B cell (primary cell): ENCODE measurements around the gene MAGI2. TPM values are rescaled to one million over a fixed set of nuclear protein-coding genes. Genes with fewer than 3 reads are reported as not detected.

Experiments
- ATAC-seq: fragments of 200-7000 bp; cut with Tn5 transposase; one replicate; pipeline ENCODE4 v1.10.0; 2021; ENCODE audit warnings: low read depth, mild to moderate bottlenecking, moderate number of reproducible peaks, moderate library complexity
- CTCF ChIA-PET: fragments of 350-600 bp; sonication (Branson Sonifier 250); formaldehyde crosslinking; loops from one replicate; lab custom pipeline; 2021; ENCODE audit warnings: antibody characterized with exemption, inconsistent platforms; lab: Charles Lee
- POLR2A ChIA-PET: fragments of 350-600 bp; sonication (Branson Sonifier 250); formaldehyde crosslinking; loops from one replicate; lab custom pipeline; 2021; ENCODE audit warnings: antibody characterized with exemption; lab: Charles Lee
- DNase-seq: peaks from one replicate; pipeline ENCODE4 v3.0.0; 2013
- H2AFZ ChIP-seq: 2 replicates; pipeline ENCODE4 v1.6.1; 2012; ENCODE audit warnings: mild to moderate bottlenecking, low read depth, low read length; ENCODE audit not compliant: insufficient read depth, poor library complexity, severe bottlenecking
- H3K27ac ChIP-seq, 2 donors: 1 replicate in 1 of 2; 2 replicates in 1 of 2; pipeline ENCODE4 v1.5.1; 2012 to 2013; ENCODE audit warnings: low read length in 2 of 2, mild to moderate bottlenecking in 2 of 2, moderate library complexity in 1 of 2
- H3K27me3 ChIP-seq, 4 experiments: fragments of 200-600 bp in 1 of 4; sonication (generic) in 1 of 4; replicated peaks in 1 of 4; 1 replicate in 2 of 4; 2 replicates in 2 of 4; pipeline versions ENCODE4 v1.6.1 to v1.7.0; 2013 to 2016; ENCODE audit warnings: low read length in 3 of 4, mild to moderate bottlenecking in 2 of 4, mixed read lengths in 1 of 4, moderate library complexity in 1 of 4; ENCODE audit not compliant: insufficient read depth in 4 of 4, control insufficient read depth in 3 of 4; ENCODE audit errors: control extremely low read depth in 1 of 4
- H3K36me3 ChIP-seq, 2 experiments: replicated peaks in 1 of 2; 1 replicate in 1 of 2; 2 replicates in 1 of 2; pipeline versions ENCODE4 v1.6.1 to v1.7.1; 2013; ENCODE audit warnings: low read length in 1 of 2; ENCODE audit not compliant: insufficient read depth in 2 of 2, control insufficient read depth in 1 of 2; ENCODE audit errors: control extremely low read depth in 1 of 2, extremely low read depth in 1 of 2
- H3K4me1 ChIP-seq, 2 donors: fragments of 200-600 bp in 1 of 2; sonication (generic) in 1 of 2; 1 replicate in 1 of 2; 2 replicates in 1 of 2; pipeline versions ENCODE4 v1.5.1 to v1.6.1; 2013 to 2017; ENCODE audit warnings: low read length in 2 of 2; ENCODE audit not compliant: control insufficient read depth in 2 of 2, insufficient read depth in 2 of 2
- H3K4me2 ChIP-seq: replicated peaks from 2 replicates; pipeline ENCODE3; 2012; ENCODE audit warnings: mild to moderate bottlenecking, low read depth, low read length; ENCODE audit not compliant: poor library complexity, severe bottlenecking
- H3K4me3 ChIP-seq, 5 experiments: fragments of 200-600 bp in 1 of 5; sonication (generic) in 1 of 5; 1 replicate in 3 of 5; 2 replicates in 2 of 5; pipeline versions ENCODE4 v1.5.1 to v1.7.0; 2011 to 2016; ENCODE audit warnings: low read length in 4 of 5, mild to moderate bottlenecking in 4 of 5, low read depth in 2 of 5, control low read depth in 1 of 5, moderate library complexity in 1 of 5; ENCODE audit not compliant: insufficient read depth in 1 of 5; ENCODE audit errors: control extremely low read depth in 1 of 5, extremely low read depth in 1 of 5
- H3K79me2 ChIP-seq: fragments of 200-600 bp; sonication (generic); one replicate; pipeline ENCODE4 v1.6.0; 2016; ENCODE audit warnings: low read length; ENCODE audit not compliant: control insufficient read depth, insufficient read depth
- H3K9ac ChIP-seq: fragments of 200-600 bp; sonication (generic); 2 replicates; pipeline ENCODE4 v1.6.1; 2017; ENCODE audit warnings: mild to moderate bottlenecking, low read length, moderate library complexity
- H3K9me3 ChIP-seq, 3 donors: one replicate each; pipeline versions ENCODE4 v1.6.1 to v1.7.1; 2013; ENCODE audit warnings: low read length in 2 of 3; ENCODE audit not compliant: control insufficient read depth in 2 of 3, insufficient read depth in 1 of 3; ENCODE audit errors: control extremely low read depth in 1 of 3
- H4K20me1 ChIP-seq: 2 replicates; pipeline ENCODE4 v1.6.0; 2012; ENCODE audit warnings: mild to moderate bottlenecking, low read length; ENCODE audit not compliant: insufficient read depth, control insufficient read depth, poor library complexity, severe bottlenecking
- H3K27ac Mint-ChIP-seq: one replicate; pipeline ENCODE4 v1.8.0; 2021; ENCODE audit warnings: mixed read lengths
- H3K27me3 Mint-ChIP-seq: one replicate; pipeline ENCODE4 v1.8.0; 2021; ENCODE audit warnings: mixed read lengths
- H3K4me1 Mint-ChIP-seq: one replicate; pipeline ENCODE4 v1.8.0; 2021; ENCODE audit warnings: mixed read lengths
- H3K4me3 Mint-ChIP-seq: one replicate; pipeline ENCODE4 v1.8.0; 2021; ENCODE audit warnings: mixed read lengths
- H3K9me3 Mint-ChIP-seq: one replicate; pipeline ENCODE4 v1.8.0; 2022; ENCODE audit warnings: mixed read lengths; ENCODE audit not compliant: insufficient read depth
- EZH2 ChIP-seq: IDR thresholded peaks from 2 replicates; pipeline ENCODE4 v1.6.1; 2012; ENCODE audit warnings: borderline replicate concordance, low read depth, mild to moderate bottlenecking, moderate library complexity, low read length; ENCODE audit not compliant: insufficient read depth, poor library complexity, severe bottlenecking
- WGBS: methylation state at CpG from one replicate; pipeline ENCODE4 v1.1.5; 2013; ENCODE audit warnings: missing lambda C conversion rate; ENCODE audit not compliant: insufficient coverage; 5-methylcytosine and 5-hydroxymethylcytosine counted together
- intact Hi-C: fragments of 100-400 bp; cut with micrococcal nuclease; formaldehyde crosslinking; loops from one replicate; pipeline ENCODE4 v1.10.0; 2022
- polyA plus RNA-seq: library from polyadenylated mRNA; depleted of rRNA; stranded (reverse); fragments of >200 nt; gene quantifications from 2 replicates; pipeline ENCODE4 v1.2.3, GENCODE V29; 2012
- total RNA-seq, 2 donors: library from RNA; stranded (reverse); fragments of 120-200 nt in 1 of 2; gene quantifications; 1 replicate in 1 of 2; 2 replicates in 1 of 2; pipeline versions ENCODE4 v1.2.3 to v1.2.4, GENCODE V29; 2013 to 2022
- TF ChIP-seq, protein P1 (sequence below): fragments of 200-600 bp; IDR thresholded peaks from one replicate; pipeline ENCODE4 v1.8.0; 2022; ENCODE audit warnings: antibody characterized with exemption, mild to moderate bottlenecking

Gene MAGI2
- total and polyA plus RNA-seq, 2 donors (not counting 1 experiment from before 2014, with no cell fraction given), result 0.16 to 0.64 TPM

GRCh38 chr7:78346827-78347226, 1106.6 kb downstream of the MAGI2 start:
- H3K9me3 Mint-ChIP-seq, result no peaks in the 10 kb centered on the region
- Histone ChIP-seq H2AFZ (no peak overlapping the region), H3K27ac (no peak overlapping the region), H3K4me2 (no peak overlapping the region), H3K4me1 (no peaks in the 10 kb centered on the region), H3K27me3 (no peaks in the 10 kb centered on the region), H3K9me3 (no peaks in the 10 kb centered on the region), H3K9ac (no peak overlapping the region), H3K4me3 (no peak overlapping the region), H3K36me3 (no peaks in the 10 kb centered on the region), H4K20me1 (no peaks in the 10 kb centered on the region), H3K79me2 (no peaks in the 10 kb centered on the region)
- H3K27me3 Mint-ChIP-seq, result no peaks in the 10 kb centered on the region
- DNase-seq (no peak), ATAC-seq (no peak)
- intact Hi-C loops, result no loop called here
- H3K4me3 Mint-ChIP-seq, result no peak overlapping the region
- 100% methylated on average over 3 of the region's 4 CpGs for WGBS
- ChIA-PET CTCF (no interaction called here), POLR2A (no interaction called here)
- no peaks in the 10 kb centered on the region for H3K4me1 Mint-ChIP-seq
- TF ChIP-seq EZH2, result no peak
- TF ChIP-seq, protein P1, sequence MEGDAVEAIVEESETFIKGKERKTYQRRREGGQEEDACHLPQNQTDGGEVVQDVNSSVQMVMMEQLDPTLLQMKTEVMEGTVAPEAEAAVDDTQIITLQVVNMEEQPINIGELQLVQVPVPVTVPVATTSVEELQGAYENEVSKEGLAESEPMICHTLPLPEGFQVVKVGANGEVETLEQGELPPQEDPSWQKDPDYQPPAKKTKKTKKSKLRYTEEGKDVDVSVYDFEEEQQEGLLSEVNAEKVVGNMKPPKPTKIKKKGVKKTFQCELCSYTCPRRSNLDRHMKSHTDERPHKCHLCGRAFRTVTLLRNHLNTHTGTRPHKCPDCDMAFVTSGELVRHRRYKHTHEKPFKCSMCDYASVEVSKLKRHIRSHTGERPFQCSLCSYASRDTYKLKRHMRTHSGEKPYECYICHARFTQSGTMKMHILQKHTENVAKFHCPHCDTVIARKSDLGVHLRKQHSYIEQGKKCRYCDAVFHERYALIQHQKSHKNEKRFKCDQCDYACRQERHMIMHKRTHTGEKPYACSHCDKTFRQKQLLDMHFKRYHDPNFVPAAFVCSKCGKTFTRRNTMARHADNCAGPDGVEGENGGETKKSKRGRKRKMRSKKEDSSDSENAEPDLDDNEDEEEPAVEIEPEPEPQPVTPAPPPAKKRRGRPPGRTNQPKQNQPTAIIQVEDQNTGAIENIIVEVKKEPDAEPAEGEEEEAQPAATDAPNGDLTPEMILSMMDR, result no peak
- H3K27ac Mint-ChIP-seq, result no peak overlapping the region

DNA sequence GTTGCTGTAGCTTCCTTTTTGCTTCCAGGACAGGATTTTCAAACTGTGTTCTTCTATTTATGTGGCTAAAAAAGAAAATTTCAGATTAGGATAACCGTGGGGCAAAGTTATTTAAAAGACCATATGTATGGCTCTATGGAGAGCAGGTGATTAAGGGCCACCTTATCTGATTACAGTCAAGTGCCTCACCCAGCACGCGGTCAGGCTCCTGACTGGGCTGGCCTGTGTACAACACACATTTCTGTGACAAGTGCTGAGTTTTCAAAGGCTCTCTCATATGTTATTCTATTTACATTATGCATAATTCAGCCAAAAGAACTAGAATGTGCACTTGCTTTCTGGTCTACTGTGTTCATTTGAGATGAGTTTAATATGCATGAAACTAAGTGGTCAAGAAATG, 1107.5 kb downstream of the MAGI2 start:
- H3K27ac Mint-ChIP-seq, result no peak overlapping the region
- ChIA-PET CTCF (no interaction called here), POLR2A (no interaction called here)
- H3K4me3 Mint-ChIP-seq, result no peak overlapping the region
- H2AFZ ChIP-seq, result no peak overlapping the region
- H3K9ac ChIP-seq, result no peak overlapping the region
- ATAC-seq (no peak), DNase-seq (no peak)
- no peaks in the 10 kb centered on the region for H3K4me1 ChIP-seq
- H3K79me2 ChIP-seq, result no peaks in the 10 kb centered on the region
- H3K4me1 Mint-ChIP-seq, result no peaks in the 10 kb centered on the region
- intact Hi-C loops, result no loop called here
- H3K4me2 ChIP-seq, result no peak overlapping the region
- no peaks in the 10 kb centered on the region for H3K9me3 ChIP-seq
- no peaks in the 10 kb centered on the region for H3K27me3 ChIP-seq
- no peaks in the 10 kb centered on the region for H3K36me3 ChIP-seq
- H3K4me3 ChIP-seq, result no peak overlapping the region
- WGBS, result 90% methylated on average over 2 of the region's 3 CpGs
- no peaks in the 10 kb centered on the region for H3K9me3 Mint-ChIP-seq
- H3K27ac ChIP-seq, result no peak overlapping the region
- H4K20me1 ChIP-seq, result no peaks in the 10 kb centered on the region
- no peaks in the 10 kb centered on the region for H3K27me3 Mint-ChIP-seq
- TF ChIP-seq, protein P1, result no peak
- no peak for TF ChIP-seq EZH2
